GM23338 (cell line): ENCODE measurements around the gene SMURF1.

Experiments used
- CREB1 ChIP-seq: fragments of 250-450 bp; sonication (Bioruptor Pico); IDR thresholded peaks from 2 replicates; pipeline ENCODE4 v1.5.0; 2020; ENCODE audit warnings: low read depth, mild to moderate bottlenecking, moderate library complexity
- EZH2 ChIP-seq: fragments of 200-600 bp; sonication (generic); IDR thresholded peaks from one replicate; pipeline ENCODE4 v1.8.0; 2017; ENCODE audit warnings: antibody characterized with exemption, mild to moderate bottlenecking, low read depth; ENCODE audit not compliant: unreplicated experiment
- EZH2phosphoT487 ChIP-seq: fragments of 200-600 bp; sonication (generic); IDR thresholded peaks from one replicate; pipeline ENCODE4 v1.8.1; 2018; ENCODE audit warnings: antibody characterized with exemption; ENCODE audit not compliant: unreplicated experiment
- JUNB ChIP-seq: IDR thresholded peaks from one replicate; pipeline ENCODE4 v1.6.1; 2016; ENCODE audit warnings: antibody characterized with exemption; ENCODE audit not compliant: unreplicated experiment
- POLR2AphosphoS5 ChIP-seq: IDR thresholded peaks from 2 replicates; pipeline ENCODE4 v1.6.1; 2016; ENCODE audit warnings: antibody characterized with exemption, low read depth
- ZNF114 ChIP-seq: fragments of 250-450 bp; sonication (Bioruptor Pico); IDR thresholded peaks from 2 replicates; pipeline ENCODE4 v1.5.0; 2020; ENCODE audit warnings: mild to moderate bottlenecking, moderate library complexity
- TF ChIP-seq, protein P1 (sequence below), 2 experiments: fragments of 200-600 bp in 1 of 2; sonication (generic) in 1 of 2; conservative IDR thresholded peaks; 2 replicates each; pipeline versions ENCODE4 v1.5.1 to v1.6.1; 2016 to 2017; ENCODE audit warnings: antibody characterized with exemption in 2 of 2, low read depth in 2 of 2, mild to moderate bottlenecking in 2 of 2, moderate library complexity in 1 of 2
- TF ChIP-seq, protein P2 (sequence below): IDR thresholded peaks from one replicate; pipeline ENCODE4 v1.6.1; 2018; ENCODE audit warnings: antibody characterized with exemption; ENCODE audit not compliant: unreplicated experiment

DNA sequence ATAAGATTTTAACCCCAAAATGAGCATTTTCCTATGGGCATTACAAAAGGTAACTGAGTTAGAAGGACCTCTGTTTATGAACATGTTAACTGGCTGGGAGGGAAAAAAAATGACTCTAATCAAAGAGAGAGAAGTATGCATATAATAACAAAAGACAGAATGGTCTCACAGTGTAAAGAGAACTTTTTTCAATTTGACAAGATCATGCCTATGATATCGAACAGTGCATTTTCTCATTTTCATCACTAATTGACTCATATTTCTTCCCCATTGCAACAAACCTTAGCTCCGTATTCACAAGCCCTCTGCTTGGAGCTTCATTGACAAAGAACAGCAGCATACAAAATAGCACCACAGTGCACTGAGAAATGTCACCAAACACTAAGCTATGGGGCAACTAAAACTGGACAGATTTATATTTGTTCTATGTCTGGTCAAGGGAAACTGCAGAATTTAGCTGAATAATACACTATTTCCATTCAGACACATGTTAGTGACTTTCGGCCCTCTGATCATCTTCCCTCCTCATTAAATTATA is 45.6 kb downstream of the SMURF1 start:
- TF ChIP-seq, protein P1, sequence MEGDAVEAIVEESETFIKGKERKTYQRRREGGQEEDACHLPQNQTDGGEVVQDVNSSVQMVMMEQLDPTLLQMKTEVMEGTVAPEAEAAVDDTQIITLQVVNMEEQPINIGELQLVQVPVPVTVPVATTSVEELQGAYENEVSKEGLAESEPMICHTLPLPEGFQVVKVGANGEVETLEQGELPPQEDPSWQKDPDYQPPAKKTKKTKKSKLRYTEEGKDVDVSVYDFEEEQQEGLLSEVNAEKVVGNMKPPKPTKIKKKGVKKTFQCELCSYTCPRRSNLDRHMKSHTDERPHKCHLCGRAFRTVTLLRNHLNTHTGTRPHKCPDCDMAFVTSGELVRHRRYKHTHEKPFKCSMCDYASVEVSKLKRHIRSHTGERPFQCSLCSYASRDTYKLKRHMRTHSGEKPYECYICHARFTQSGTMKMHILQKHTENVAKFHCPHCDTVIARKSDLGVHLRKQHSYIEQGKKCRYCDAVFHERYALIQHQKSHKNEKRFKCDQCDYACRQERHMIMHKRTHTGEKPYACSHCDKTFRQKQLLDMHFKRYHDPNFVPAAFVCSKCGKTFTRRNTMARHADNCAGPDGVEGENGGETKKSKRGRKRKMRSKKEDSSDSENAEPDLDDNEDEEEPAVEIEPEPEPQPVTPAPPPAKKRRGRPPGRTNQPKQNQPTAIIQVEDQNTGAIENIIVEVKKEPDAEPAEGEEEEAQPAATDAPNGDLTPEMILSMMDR (conservative IDR thresholded peaks at IDR 0.05; ENCODE audit: low read depth in 2 of 2), result no peak
- TF ChIP-seq EZH2 (no peak), EZH2phosphoT487 (no peak), ZNF114 (CRISPR knock-in tag) (no peak), JUNB (no peak), POLR2AphosphoS5 (no peak), CREB1 (CRISPR knock-in tag) (no peak)
- TF ChIP-seq, protein P2, sequence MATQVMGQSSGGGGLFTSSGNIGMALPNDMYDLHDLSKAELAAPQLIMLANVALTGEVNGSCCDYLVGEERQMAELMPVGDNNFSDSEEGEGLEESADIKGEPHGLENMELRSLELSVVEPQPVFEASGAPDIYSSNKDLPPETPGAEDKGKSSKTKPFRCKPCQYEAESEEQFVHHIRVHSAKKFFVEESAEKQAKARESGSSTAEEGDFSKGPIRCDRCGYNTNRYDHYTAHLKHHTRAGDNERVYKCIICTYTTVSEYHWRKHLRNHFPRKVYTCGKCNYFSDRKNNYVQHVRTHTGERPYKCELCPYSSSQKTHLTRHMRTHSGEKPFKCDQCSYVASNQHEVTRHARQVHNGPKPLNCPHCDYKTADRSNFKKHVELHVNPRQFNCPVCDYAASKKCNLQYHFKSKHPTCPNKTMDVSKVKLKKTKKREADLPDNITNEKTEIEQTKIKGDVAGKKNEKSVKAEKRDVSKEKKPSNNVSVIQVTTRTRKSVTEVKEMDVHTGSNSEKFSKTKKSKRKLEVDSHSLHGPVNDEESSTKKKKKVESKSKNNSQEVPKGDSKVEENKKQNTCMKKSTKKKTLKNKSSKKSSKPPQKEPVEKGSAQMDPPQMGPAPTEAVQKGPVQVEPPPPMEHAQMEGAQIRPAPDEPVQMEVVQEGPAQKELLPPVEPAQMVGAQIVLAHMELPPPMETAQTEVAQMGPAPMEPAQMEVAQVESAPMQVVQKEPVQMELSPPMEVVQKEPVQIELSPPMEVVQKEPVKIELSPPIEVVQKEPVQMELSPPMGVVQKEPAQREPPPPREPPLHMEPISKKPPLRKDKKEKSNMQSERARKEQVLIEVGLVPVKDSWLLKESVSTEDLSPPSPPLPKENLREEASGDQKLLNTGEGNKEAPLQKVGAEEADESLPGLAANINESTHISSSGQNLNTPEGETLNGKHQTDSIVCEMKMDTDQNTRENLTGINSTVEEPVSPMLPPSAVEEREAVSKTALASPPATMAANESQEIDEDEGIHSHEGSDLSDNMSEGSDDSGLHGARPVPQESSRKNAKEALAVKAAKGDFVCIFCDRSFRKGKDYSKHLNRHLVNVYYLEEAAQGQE, result no peak
